CD14-positive monocyte (primary cell): Measurements from ENCODE around the gene CROCC2. TPM values are rescaled to one million over a fixed set of nuclear protein-coding genes. Genes with fewer than 3 reads are reported as not detected.

Experiments
- DNase-seq, 3 donors: peaks; one replicate each; pipeline ENCODE4 v3.0.0-alpha.2; 2011 to 2022
- H2AFZ ChIP-seq: 2 replicates; pipeline ENCODE4 v1.6.0; 2012; ENCODE audit warnings: mild to moderate bottlenecking, low read depth, low read length, inconsistent platforms; ENCODE audit not compliant: insufficient read depth, poor library complexity, severe bottlenecking
- H3K27ac ChIP-seq, 2 donors: 1 replicate in 1 of 2; 2 replicates in 1 of 2; pipeline ENCODE4 v1.5.1; 2012 to 2013; ENCODE audit warnings: low read length in 2 of 2, control low read depth in 1 of 2, inconsistent platforms in 1 of 2, low read depth in 1 of 2, mild to moderate bottlenecking in 1 of 2
- H3K27me3 ChIP-seq, 2 donors: one replicate each; pipeline versions ENCODE4 v1.6.0 to v1.6.1; 2011 to 2013; ENCODE audit warnings: low read length in 2 of 2; ENCODE audit not compliant: control insufficient read depth in 2 of 2, insufficient read depth in 2 of 2
- H3K36me3 ChIP-seq, 2 donors: replicated peaks in 1 of 2; 1 replicate in 1 of 2; 2 replicates in 1 of 2; pipeline versions ENCODE4 v1.5.1 to v1.6.1; 2012 to 2013; ENCODE audit warnings: low read length in 2 of 2, control low read depth in 1 of 2, inconsistent platforms in 1 of 2, mild to moderate bottlenecking in 1 of 2; ENCODE audit not compliant: insufficient read depth in 2 of 2, control insufficient read depth in 1 of 2
- H3K4me1 ChIP-seq, 2 donors: 1 replicate in 1 of 2; 2 replicates in 1 of 2; pipeline versions ENCODE4 v1.5.1 to v1.6.1; 2012 to 2013; ENCODE audit warnings: low read length in 2 of 2, control low read depth in 1 of 2, inconsistent platforms in 1 of 2, mild to moderate bottlenecking in 1 of 2, moderate library complexity in 1 of 2; ENCODE audit not compliant: insufficient read depth in 2 of 2, control insufficient read depth in 1 of 2
- H3K4me2 ChIP-seq: replicated peaks from 2 replicates; pipeline ENCODE3; 2012; ENCODE audit warnings: low read length, moderate library complexity, mild to moderate bottlenecking; ENCODE audit not compliant: poor library complexity, severe bottlenecking; ENCODE audit errors: extremely low read depth
- H3K4me3 ChIP-seq, 3 experiments: fragments of 200-600 bp in 1 of 3; sonication (generic) in 1 of 3; replicated peaks in 1 of 3; 1 replicate in 2 of 3; 2 replicates in 1 of 3; pipeline ENCODE4 v1.5.1; 2011 to 2013; ENCODE audit warnings: low read length in 3 of 3, mild to moderate bottlenecking in 3 of 3, control low read depth in 2 of 3, low read depth in 2 of 3, inconsistent platforms in 1 of 3, moderate library complexity in 1 of 3
- H3K79me2 ChIP-seq: 2 replicates; pipeline ENCODE4 v1.6.0; 2012; ENCODE audit warnings: mild to moderate bottlenecking, control low read depth, inconsistent platforms, low read length, moderate library complexity; ENCODE audit not compliant: insufficient read depth
- H3K9ac ChIP-seq: 2 replicates; pipeline ENCODE4 v1.6.0; 2017; ENCODE audit warnings: low read length, mild to moderate bottlenecking; ENCODE audit not compliant: insufficient read depth, poor library complexity, severe bottlenecking
- H3K9me3 ChIP-seq, 2 donors: replicated peaks in 1 of 2; 1 replicate in 1 of 2; 2 replicates in 1 of 2; pipeline versions ENCODE4 v1.5.1 to v1.6.1; 2012 to 2013; ENCODE audit warnings: low read length in 2 of 2, control low read depth in 1 of 2; ENCODE audit not compliant: control insufficient read depth in 1 of 2, insufficient read depth in 1 of 2
- H4K20me1 ChIP-seq: 2 replicates; pipeline ENCODE4 v1.6.0; 2012; ENCODE audit warnings: mild to moderate bottlenecking, low read length, control low read depth, moderate library complexity; ENCODE audit not compliant: insufficient read depth
- H3K27ac Mint-ChIP-seq, 7 donors: one replicate each; pipeline ENCODE4 v1.8.0; 2020; ENCODE audit warnings: mild to moderate bottlenecking in 7 of 7, mixed read lengths in 7 of 7, moderate library complexity in 6 of 7, inconsistent platforms in 2 of 7
- H3K27me3 Mint-ChIP-seq, 3 donors: one replicate each; pipeline ENCODE4 v1.8.0; 2021 to 2022; ENCODE audit warnings: low read depth in 3 of 3, mild to moderate bottlenecking in 3 of 3, mixed read lengths in 3 of 3, moderate library complexity in 3 of 3, inconsistent platforms in 1 of 3
- H3K36me3 Mint-ChIP-seq, 2 donors: one replicate each; pipeline ENCODE4 v1.8.0; 2020; ENCODE audit warnings: mixed read lengths in 2 of 2, inconsistent platforms in 1 of 2, mild to moderate bottlenecking in 1 of 2
- H3K4me1 Mint-ChIP-seq: one replicate; pipeline ENCODE4 v1.8.0; 2020; ENCODE audit warnings: mild to moderate bottlenecking, mixed read lengths
- H3K4me3 Mint-ChIP-seq, 2 donors: one replicate each; pipeline ENCODE4 v1.8.0; 2020; ENCODE audit warnings: mild to moderate bottlenecking in 2 of 2, mixed read lengths in 2 of 2, moderate library complexity in 1 of 2
- H3K9me3 Mint-ChIP-seq, 7 donors: one replicate each; pipeline ENCODE4 v1.8.0; 2020 to 2022; ENCODE audit warnings: mixed read lengths in 7 of 7, mild to moderate bottlenecking in 6 of 7, moderate library complexity in 6 of 7, inconsistent platforms in 2 of 7
- CTCF ChIP-seq: fragments of 200-600 bp; IDR thresholded peaks from one replicate; pipeline ENCODE4 v1.8.0; 2022; ENCODE audit warnings: antibody characterized with exemption, mild to moderate bottlenecking
- WGBS: methylation state at CpG from one replicate; pipeline ENCODE4 v1.1.5; 2013; ENCODE audit warnings: missing lambda C conversion rate; ENCODE audit not compliant: insufficient coverage; 5-methylcytosine and 5-hydroxymethylcytosine counted together
- intact Hi-C, 2 donors: fragments of 100-400 bp; cut with micrococcal nuclease; formaldehyde crosslinking; loops; one replicate each; pipeline versions ENCODE4 v1.15.0 to v1.15.1; 2023
- polyA plus RNA-seq, 3 donors: library from polyadenylated mRNA; depleted of rRNA in 1 of 3; unstranded in 2 of 3; stranded (reverse) in 1 of 3; fragments of 300-500 nt in 2 of 3; fragments of >200 nt in 1 of 3; fragmentation: Illumina TruSeq in 2 of 3; gene quantifications; 1 replicate in 2 of 3; 2 replicates in 1 of 3; pipeline ENCODE4 v1.2.3, GENCODE V29; 2012 to 2021

CROCC2 gene
- polyA plus RNA-seq, 3 donors: 0.15 TPM; not detected in 2

- H3K27ac Mint-ChIP-seq: no peak overlapping the region
- H3K36me3 Mint-ChIP-seq: no peaks in the 10 kb centered on the region
- Histone ChIP-seq H3K79me2 (no peaks in the 10 kb centered on the region), H2AFZ (no peak overlapping the region), H3K9ac (no peak overlapping the region), H3K4me2 (no peak overlapping the region), H3K36me3 (no peaks in the 10 kb centered on the region), H3K4me3 (no peak overlapping the region), H4K20me1 (no peaks in the 10 kb centered on the region), H3K27me3 (no peaks in the 10 kb centered on the region), H3K27ac (no peak overlapping the region), H3K9me3 (no peaks in the 10 kb centered on the region), H3K4me1 (no peaks in the 10 kb centered on the region)
- peaks cover 0 to 11% (median 4%) of the 10 kb centered on the region in 7 donors for H3K9me3 Mint-ChIP-seq
- no peaks in the 10 kb centered on the region for H3K4me1 Mint-ChIP-seq
- peaks cover 3 to 9% (median 5%) of the 10 kb centered on the region in 3 donors for H3K27me3 Mint-ChIP-seq
- 97% methylated on average over 25 of the region's 25 CpGs for WGBS
- no peak overlapping the region for H3K4me3 Mint-ChIP-seq
- DNase-seq: no peak
- intact Hi-C loops: no loop called here
- TF ChIP-seq CTCF: no peak
Measured at GRCh38 chr2:240935103-240935876, 29.2 kb downstream of the CROCC2 start.

GRCh38 chr2:240936106-240936505, 30.0 kb downstream of the CROCC2 start:
- Mint-ChIP-seq H3K27me3 (peaks cover 3 to 8% (median 8%) of the 10 kb centered on the region in 3 donors), H3K4me3 (no peak overlapping the region), H3K27ac (no peak overlapping the region), H3K4me1 (no peaks in the 10 kb centered on the region), H3K36me3 (no peaks in the 10 kb centered on the region), H3K9me3 (peaks cover 0 to 12% (median 4%) of the 10 kb centered on the region in 7 donors)
- 96% methylated on average over 7 of the region's 9 CpGs for WGBS
- Histone ChIP-seq H3K4me2 (no peak overlapping the region), H2AFZ (no peak overlapping the region), H4K20me1 (no peaks in the 10 kb centered on the region), H3K9ac (no peak overlapping the region), H3K36me3 (no peaks in the 10 kb centered on the region), H3K4me1 (no peaks in the 10 kb centered on the region), H3K27ac (no peak overlapping the region), H3K4me3 (no peak overlapping the region), H3K79me2 (no peaks in the 10 kb centered on the region), H3K9me3 (no peaks in the 10 kb centered on the region), H3K27me3 (no peaks in the 10 kb centered on the region)
- intact Hi-C loops: no loop called here
- no peak for DNase-seq
- TF ChIP-seq CTCF: no peak
